ENCODE data around the gene LAMP5. TPM values are rescaled to one million over a fixed set of nuclear protein-coding genes. Genes with fewer than 3 reads are reported as not detected.

The LAMP5 gene
- total RNA-seq, 1 donor, result not detected

- no peak for DNase-seq (ENCODE audit: low read depth)
- no peak overlapping the region for H3K4me3 ChIP-seq (ENCODE audit: low read depth, low read length)
- TF ChIP-seq CTCF (IDR thresholded peaks at IDR 0.05; ENCODE audit: insufficient read depth, low read depth, low read length), result no peak
Observed at GRCh38 chr20:9515214-9515585, 810 bp downstream of the LAMP5 start.

GRCh38 chr20:9515741-9516233, 1.4 kb downstream of the LAMP5 start:
- no peak for TF ChIP-seq CTCF (IDR thresholded peaks at IDR 0.05; ENCODE audit: insufficient read depth, low read depth, low read length)
- H3K4me3 ChIP-seq (ENCODE audit: low read depth, low read length), result no peak overlapping the region
- DNase-seq (ENCODE audit: low read depth), result no peak

GRCh38 chr20:9516234-9516871, 2.0 kb downstream of the LAMP5 start:
- TF ChIP-seq CTCF (IDR thresholded peaks at IDR 0.05; ENCODE audit: insufficient read depth, low read depth, low read length), result no peak
- no peak overlapping the region for H3K4me3 ChIP-seq (ENCODE audit: low read depth, low read length)
- DNase-seq (ENCODE audit: low read depth), result no peak

- no peak for DNase-seq (ENCODE audit: low read depth)
- TF ChIP-seq CTCF (IDR thresholded peaks at IDR 0.05; ENCODE audit: insufficient read depth, low read depth, low read length), result no peak
- H3K4me3 ChIP-seq (ENCODE audit: low read depth, low read length), result no peak overlapping the region
Observed at GRCh38 chr20:9517297-9518162, 3.1 kb downstream of the LAMP5 start.

- no peak for DNase-seq (ENCODE audit: low read depth)
- no peak overlapping the region for H3K4me3 ChIP-seq (ENCODE audit: low read depth, low read length)
- no peak for TF ChIP-seq CTCF (IDR thresholded peaks at IDR 0.05; ENCODE audit: insufficient read depth, low read depth, low read length)
Observed at GRCh38 chr20:9518576-9519175, 4.3 kb downstream of the LAMP5 start.

- no peak for DNase-seq (ENCODE audit: low read depth)
- no peak overlapping the region for H3K4me3 ChIP-seq (ENCODE audit: low read depth, low read length)
- no peak for TF ChIP-seq CTCF (IDR thresholded peaks at IDR 0.05; ENCODE audit: insufficient read depth, low read depth, low read length)
Observed at GRCh38 chr20:9520086-9520485, 5.7 kb downstream of the LAMP5 start.

Data from fibroblast of villous mesenchyme (primary cell).